NCI-H187 treated with DMSO at 0.1 percent for 48 hours (cell line): ENCODE results near the gene GPC1.

Experiments used
- DNase-seq: peaks from one replicate; lab custom pipeline; 2025; lab: John Stamatoyannopoulos, UW

Gene GPC1

DNA sequence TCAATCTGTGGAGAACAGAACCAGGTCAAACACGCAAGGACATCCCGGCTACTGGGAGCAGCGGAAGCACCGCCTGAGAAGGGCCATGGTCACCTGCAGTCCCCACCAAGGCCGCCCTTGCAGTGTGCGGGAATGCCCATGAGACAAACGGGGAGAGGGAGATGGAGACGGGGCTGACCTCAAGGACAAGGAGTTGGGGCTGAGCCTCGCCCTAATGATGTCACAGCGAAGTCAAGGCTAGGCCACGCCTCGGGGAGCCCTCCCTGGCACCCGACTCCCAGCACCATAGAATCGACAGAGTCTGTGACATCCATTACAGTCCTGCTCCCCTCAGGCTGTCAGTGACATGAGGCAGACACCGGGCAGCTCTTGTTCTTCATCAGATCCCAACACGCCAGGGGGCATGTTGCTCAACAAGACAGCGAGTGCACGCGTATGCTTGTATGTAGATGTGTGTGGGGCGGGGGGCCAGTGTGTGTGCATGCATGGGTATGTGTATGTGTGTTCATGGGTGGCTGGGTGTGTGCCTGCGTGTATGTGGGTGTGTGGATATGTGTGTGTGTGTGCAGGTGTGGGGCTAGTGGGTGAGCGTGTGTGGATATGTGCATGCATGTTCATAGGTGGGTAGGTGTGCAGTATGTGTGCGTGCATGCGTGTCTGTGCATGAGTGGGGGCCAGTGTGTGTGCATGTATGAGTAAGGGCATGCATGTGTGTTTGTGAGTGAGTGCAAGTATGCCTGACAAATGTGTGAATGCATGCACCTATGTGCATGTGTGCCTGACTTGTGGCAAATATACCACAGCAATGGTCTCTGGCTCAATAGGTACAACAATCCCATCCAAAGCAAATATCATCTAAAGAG is 65.3 kb downstream of the GPC1 start:
- no peak for DNase-seq

DNA sequence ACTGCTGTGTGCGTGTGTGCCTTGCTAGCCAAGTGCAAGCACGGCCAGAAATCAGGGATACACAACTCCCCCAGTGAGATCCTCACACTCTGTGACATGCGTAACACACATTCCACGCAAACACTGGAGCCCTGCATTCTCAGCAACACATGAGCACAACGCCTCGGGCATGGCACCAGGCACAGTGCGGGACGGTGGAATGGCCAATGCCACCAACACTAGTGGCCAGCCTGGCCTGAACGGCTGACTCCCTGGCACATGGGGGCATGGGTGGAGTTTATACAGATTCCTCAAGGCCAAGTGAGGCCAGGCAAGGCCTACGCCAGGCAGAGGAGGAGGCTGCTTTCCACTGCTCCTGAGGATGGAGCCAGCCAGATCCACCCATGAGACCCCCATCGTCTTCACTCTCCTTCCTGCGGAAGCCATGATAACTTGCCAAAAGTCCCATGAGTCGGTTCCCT is 66.1 kb downstream of the GPC1 start:
- no peak for DNase-seq

DNA sequence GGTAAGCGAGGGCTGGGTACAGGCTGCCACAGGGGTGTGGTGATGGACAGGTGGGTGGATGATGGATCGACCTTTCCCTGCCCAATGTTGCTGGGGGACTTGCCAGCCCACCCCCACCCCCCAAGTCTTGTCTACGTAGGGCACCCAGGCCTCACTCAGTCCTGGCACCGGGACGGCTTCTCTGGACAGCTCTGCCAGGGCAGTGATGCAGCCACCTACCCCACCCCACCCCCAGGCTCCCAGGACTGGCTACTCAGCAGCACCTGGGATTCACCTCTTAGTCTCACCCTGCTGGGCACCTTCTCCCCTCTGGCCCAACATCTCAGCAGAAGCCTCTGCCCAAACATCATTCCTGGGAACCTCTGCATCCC is 66.6 kb downstream of the GPC1 start:
- no peak for DNase-seq

DNA sequence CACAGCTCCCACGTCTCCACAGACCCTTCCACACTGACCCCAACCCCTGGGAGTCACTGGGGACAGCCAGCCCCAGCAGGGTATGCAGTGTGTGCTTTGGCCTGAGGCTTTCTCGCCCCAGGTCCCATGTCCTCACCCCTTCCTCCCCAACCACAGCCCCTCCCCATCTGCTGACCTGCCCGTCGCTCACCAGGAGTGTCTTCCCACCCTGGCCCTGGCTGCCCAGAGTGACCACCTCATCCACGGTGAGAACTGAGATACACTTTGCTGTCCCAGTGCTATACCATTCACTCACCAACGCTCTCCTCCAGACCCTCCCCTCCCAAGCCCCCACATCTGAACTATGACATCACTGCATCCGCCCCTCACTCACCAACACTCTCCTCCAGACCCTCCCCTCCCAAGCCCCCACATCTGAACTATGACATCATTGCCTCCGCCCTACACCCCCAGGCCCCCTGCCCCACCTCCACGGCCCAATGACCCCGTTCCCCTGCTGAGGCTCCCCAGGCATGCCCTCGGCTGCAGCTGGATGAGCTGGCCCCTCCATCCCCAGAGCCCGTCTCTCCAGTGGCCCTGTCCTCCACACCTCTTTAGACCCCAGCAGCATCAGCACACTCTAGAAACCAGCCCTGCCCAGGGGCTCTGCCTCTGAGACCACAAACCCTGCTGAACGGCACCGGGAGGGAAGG is 67.1 kb downstream of the GPC1 start:
- DNase-seq: no peak

DNA sequence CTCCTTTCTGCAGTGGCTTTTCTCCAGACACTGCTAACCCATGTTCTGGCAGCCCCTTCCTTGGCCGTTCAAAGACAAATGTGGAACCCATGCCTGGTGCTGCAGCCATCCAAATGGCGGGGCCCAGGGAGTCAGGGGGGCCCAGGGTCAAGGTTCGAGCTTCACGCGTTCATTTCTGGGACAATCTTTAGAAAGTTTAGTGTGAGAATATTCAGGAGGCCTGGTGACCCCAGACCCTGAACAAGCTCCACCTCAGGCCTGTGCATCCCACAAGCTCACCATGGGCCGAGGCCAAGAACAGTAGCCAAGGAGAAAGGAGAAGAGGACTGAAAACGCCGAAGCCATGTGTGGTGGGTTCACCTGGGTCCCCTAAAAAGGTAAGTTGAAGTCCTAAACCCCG is 67.9 kb downstream of the GPC1 start:
- DNase-seq: no peak

DNA sequence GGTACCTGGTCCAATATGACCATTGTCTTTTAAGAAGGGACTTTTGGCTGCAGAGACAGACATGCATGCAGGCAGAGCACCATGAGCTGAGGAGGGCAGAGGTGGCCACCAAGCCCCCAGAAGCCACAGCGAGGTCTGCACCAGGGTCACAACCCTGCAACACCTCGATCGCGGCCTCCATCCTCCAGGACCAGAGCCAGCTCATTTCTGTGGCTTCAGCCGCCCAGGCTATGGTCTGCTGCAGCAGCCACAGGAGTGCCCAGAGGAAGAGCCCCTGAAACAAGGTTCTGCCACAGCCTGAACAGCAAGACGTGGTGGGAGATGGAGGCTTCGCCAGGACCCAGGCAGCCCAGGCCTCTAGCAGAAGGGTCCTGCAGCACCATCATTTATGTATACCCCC is 68.4 kb downstream of the GPC1 start:
- DNase-seq: no peak

DNA sequence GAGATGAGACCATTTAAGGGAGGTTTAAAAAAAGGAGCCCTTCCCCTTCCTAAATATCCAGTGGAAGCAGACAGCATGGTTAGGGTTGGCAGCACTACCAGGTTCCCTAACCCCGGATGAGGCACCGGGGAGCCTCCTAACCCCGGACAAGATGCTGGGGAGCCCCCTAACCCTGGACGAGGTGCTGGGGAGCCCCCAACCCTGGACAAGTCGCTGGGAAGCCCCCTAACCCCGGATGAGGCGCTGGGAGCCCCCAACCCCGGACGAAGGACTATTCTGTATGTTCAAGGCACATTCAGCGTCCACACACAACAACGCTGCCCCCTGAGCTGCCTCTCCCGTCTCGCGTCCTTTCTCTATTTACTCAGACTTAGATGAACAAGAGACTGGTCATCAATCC is 70.4 kb downstream of the GPC1 start:
- DNase-seq: no peak

DNA sequence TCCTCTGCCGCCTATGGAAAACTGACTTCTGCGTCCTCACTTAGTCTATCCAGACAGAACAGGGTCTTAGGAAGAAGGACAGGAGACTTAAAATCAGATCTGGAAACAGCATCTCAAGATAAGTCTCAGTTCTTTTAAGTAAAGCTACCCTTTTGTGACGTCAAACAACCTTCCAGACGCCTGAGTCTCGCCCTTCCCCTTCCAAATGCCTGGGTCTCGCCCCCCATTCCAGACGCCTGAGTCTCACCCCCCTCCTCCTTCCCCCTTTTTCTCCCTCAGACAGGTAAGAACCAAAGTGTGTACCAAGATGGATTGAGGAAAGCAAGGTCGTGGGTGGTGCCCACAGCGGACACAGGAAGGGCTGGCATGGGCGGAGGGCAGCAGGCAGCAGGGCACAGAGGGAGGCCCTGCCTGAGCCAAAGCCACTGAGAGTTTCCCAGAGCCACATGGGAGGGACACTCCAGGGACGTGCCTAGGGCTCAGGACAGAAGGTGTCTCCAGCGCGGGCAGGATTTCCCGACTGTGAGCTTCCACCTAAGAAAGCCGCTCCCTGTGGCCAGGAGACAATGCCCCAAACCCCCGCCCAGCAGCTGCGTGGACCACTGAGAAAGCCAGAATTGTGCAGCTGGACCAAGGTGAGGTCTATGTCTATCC is 71.1 kb downstream of the GPC1 start:
- DNase-seq: no peak

DNA sequence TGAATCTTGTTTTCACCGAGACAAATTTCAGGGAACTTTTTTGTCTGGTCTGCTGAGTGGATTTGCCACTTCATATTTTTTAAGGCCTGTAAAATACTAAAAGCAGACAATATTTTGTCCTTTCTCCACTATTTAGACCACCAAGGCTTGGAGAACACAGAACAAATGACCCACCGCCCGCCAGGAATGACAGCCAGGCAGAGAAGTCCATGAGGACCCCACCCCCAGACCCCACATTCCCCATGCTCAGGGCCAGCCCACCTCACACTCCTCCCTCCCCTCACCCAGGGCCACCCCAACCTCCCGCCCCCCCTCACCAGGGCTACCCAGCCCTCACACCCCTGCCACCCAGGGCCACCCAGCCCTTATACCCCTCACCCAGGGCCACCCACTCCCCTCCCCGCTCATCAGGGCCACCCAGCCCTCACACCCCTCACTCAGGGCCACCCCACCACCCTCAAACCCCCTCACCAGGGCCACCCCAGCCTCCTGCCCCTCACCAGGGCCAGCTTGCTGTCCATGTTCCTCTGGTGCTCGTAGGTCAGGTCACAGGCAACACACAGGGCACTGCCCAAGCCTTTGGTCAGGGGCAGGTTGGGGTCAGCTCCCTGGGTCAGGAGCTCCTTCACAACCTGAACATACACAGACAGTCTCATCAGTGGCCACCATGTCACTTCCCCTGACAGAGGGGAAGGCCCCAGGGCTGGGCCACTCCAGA is 71.8 kb downstream of the GPC1 start:
- DNase-seq: no peak

DNA sequence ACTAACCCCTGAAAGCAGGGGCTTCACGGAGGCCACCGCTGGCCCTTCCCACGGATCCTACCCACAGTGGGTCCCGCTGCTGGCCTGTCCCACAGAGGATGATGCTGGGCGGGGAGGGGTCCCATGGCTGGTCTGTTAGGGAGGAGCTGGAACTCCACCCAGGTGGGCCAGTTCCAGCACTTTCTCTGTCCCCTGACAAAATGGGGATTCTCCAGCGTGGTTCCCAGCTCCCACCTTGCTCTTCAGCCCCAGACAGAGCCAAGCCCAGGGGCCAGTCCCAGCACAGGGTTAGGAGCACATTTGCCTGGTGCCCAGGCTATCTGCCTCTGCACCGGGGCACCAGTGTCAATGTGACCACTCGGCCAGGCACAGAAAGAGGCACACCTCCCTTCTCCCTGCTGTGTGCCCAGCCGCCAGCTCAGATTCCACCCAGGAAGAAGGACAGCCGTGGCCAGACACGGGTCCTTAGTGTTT is 72.4 kb downstream of the GPC1 start:
- no peak for DNase-seq

DNA sequence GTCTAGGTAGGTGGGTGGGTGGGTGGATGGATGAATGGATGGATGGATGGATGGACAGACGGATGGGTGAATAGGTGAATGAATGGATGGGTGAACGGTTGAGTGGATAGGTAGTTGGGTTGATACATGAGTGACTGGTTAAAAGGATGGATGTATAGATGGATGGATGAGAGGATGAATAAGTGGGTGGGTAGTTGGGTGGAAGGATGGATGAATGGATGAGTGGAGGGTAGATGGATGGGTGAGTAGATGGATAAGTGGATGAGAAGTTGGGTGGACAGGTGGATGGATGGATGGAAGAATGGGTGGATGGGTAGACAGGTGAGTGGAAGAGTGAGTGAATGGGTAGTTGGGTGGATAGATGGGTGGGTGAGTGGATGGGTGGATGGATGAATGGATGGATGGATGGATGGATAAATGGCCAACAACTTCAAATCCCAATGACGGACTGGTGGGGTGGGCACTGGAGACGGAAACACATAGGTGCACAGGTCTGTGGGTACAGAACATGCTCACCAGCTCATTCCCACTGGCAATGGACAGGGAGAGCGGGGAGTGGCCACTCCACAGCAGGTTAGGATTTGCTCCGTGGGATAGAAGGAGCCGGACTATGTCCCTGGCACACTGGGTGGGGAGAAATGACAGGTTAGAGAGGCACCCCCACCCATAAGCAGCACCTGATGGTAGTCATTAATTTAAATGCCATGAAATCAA is 73.5 kb downstream of the GPC1 start:
- DNase-seq: no peak

DNA sequence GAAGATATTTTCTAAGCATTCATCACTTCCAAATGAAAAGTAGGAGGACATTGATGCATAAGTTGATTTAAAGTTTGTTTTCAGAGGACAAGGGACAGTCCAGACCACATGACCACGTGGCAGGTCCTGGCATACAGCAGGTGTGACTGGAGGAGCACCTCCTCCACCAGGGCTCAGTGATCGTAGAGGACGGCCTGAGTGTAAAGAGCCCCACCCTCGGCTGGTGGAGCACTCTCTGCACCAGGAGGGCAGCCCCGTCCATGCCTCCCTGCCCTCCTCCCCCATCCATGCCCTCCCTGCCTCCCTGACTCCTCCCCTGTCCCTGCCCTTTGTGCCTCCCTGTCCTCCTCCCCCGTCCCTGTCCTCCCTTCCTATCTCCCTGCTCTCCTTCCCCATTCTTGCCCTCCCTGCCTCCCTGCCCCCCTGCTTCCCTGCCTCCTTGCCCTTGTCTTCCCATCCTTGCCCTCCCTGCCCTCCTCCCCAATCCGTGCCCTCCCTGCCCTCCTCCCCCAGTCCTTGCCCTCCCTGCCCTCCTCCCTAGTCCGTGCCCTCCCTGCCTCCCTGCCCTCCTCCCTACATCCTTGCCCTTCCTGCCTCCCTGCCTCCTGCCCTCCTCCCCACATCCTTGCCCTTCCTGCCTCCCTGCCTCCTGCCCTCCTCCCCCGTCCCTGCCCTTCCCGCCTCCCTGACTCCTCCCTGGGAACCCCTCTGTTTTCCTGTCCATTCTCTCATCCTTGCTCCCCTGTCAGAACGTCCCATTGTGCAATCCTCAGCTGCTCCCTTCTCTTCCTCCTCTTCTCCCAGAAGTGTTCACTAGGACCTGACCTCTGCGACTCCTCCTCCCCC is 74.4 kb downstream of the GPC1 start:
- DNase-seq: no peak

DNA sequence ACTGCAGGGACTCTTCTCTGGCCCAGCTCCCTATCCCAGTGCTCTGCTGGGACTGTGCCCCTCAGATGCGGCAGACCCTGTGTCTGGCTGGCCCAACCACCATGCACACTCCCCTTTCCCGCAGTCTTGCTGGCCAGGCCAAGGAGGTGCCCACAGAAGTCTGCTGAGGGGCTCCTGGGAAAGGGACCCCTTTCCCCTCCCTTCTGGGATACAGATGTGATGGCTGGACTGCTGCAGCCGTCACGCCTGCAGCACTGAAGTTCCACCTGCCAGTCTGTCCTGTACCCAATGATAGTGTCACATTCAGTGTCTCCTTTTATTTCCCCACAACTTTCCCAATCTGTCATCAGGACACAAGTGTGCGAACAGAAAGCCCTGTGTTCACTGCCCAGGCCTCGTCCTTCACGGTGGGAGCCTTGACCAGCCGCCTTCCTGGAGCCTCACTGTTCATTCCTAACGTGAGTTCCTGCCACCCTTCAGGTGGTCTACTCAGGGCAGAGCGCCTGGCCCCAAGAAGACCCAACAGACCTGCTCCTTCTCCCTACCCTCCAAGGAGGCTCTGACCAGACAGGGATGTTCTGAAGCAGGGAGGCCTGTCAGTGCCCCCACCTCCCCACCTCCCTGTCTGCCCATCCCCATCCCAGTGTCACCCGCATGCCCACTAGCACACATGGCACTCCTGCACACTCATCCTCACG is 75.2 kb downstream of the GPC1 start:
- DNase-seq: no peak

DNA sequence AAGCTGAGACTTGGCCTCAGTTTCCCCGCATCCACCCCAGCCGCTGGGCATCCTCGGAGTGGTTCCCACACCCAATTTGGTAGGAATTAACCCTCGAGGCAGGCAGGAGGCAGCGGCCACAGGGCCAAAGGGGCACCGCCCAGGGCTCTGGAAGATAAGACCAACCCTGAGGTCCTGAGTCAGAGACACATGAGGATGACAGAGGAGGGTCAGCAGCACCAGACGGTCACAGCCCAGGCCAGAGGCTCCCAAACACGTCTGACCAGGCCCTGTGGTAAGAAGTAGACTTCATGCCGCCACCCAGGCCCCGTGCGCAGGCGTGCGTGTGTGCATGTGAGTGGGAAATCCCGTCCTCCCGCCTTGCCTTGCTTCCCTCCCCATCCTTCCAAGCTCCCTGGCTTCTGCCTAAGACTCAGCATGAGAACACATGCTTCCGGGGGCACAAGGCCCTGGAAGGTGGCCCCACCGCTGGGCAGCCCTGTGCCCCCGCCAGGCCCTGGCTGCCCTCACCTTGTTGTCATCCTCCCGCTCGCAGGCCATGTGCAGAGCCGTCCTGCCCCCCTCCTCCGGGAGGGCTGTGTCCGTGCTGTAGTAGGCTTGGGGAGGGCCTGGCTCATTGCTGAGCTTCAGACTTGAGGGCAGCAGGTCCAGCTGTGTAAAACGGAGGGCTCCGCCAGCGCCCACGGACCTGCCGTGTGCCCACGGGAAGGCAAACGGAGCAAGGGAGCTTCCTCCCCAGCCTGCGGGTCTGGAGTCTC is 76.1 kb downstream of the GPC1 start:
- no peak for DNase-seq

DNA sequence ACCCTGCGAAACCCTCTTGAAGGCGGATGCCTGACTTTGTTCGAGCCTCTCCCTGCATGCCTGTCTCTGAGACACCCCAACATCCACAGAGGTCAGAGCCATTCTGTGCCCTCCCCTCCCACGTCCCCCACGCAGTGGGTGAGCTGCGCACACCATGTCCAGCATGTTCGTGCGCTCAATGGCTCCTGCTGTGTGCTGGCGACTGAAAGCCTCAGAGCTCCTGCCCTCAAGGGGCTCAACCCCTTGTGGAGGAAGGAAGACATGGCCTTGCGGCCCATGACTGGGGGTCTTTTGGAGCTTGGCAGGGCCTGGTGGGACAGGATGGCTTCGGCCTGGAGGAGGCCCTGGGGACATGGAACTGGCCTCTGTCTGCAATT is 76.6 kb downstream of the GPC1 start:
- no peak for DNase-seq

DNA sequence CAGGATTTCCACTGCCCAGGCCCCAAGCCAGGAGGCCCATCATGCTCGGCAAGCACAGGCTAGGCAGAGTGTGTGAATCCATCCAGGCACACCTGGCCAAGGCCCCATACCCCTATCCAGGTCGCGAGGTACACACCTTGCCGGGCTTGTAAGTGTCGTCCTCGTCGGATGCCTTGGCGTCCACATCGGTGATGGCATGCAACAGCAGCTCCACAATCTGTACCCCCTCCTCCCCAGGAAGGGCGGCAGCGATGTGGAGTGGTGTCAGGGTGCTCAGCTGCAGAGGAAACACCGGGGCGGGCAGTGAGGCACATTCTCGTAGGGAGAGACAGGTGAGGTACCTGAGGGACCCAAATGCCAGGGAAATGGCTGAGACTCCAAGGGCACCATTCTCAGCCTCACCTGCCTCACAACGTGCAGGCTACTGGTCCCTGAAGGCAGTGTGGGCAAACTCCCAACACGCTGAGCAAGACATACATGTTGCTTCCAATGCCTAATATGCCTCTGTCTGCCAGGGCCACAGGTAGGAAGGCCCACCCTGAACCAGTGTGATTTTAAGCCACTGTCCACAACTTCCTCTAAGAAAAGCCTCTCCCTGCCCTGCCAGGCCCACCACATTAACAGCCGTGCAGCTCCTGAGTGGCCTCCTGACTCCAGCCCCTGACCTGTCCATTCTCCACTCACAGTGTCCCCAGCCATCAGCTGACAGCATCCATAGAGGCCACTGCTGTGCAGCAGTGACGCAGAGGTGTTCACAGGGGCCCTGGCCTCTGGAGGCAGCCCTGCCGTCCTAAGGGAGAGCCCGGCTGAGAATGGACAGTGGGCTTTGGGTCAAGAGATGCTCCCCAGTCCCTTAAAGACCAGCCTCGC is 77.4 kb downstream of the GPC1 start:
- DNase-seq: no peak

DNA sequence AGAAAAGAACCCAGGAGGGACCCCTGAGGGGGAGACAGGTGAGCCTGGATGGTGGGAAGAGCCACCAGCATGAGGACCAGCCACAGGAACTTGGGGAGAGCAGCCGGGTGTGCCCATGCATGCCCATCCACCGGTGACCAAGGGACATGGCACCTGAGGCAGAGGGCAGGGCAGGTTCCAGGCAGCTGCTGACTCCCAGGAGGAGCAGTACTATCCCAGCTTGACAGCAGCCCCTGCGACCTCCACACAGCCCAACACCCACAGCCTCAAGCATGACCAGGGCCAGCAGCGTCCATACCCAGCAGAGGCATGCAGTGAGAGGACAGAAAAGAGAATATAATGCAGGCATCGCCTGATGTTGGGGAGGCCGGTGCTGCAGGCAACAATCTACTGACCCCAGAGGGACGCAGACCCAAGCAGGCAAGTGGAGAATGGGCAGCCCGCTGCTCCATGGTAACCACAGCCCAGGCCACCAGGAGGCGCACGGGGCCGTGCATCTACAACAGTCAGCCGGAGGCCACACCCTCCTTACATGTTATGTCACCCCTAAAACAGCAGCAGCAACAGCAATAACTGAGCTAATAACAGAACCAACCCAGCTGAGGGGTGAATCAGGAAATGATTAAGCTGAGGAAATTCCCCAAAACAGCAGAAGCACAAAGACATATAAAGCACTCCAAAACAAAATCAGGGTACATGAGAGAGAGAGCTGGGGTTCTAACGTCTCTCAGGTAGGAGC is 78.3 kb downstream of the GPC1 start:
- no peak for DNase-seq

DNA sequence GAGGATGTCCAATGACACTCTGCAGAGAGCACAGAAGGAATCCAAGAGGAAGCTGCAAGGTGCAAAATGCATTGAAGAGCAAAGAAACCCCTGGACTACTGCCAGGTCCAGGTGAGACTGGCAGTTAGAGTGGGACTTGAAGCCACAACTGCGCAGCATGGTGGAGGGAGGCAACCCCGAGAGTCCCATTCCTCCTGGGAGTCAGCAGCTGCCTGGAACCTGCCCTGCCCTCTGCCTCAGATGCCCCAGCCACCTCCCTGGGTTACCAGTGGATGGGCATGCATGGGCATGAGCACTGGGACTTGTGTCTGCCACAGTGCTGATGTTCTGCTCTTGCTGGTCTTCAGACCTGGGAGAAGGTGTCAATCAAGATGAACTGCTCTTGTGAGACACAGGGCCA is 79.2 kb downstream of the GPC1 start:
- no peak for DNase-seq
